Frontal cortex (tissue), 4 donors: ENCODE data around the gene ARPP21. TPM values are rescaled to one million over a fixed set of nuclear protein-coding genes. Genes with fewer than 3 reads are reported as not detected.

Experiments used
- DNase-seq, 2 donors: peaks; one replicate each; pipeline ENCODE4 v3.0.0; 2012; ENCODE audit warnings: low spot score in 2 of 2
- FAIRE-seq: peaks from 2 replicates; lab custom pipeline; 2012; peaks lifted over from hg19 to GRCh38; lab: Jason Lieb, UNC
- total RNA-seq: library from RNA; depleted of rRNA; stranded (reverse); fragments of >200 nt; gene quantifications from one replicate; pipeline ENCODE4 v1.2.3, GENCODE V29; 2014
- donor health status: control.
- donor health status: control.
- donor health status: control.

Gene ARPP21
- total RNA-seq, 1 donor from 2014 or later, result 459 TPM

DNA sequence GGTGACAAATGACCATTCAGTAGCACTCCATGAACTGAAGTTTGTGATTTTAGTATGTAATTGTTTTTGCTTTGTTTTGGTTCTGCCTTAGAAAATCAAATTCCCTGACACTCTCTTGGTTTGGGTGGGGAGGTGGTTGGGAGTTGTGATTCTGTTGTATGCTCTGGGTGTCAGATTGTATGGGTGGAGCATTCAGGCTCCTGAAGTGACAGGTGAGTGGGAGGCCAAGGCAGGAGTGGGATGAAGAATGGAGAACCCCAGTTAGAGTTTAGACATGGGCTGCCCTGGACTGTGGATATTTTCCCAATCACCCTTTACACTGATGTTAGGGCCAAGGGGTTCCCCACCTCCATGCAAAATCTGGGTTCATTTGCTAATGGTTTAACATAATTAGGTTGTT is 83.6 kb downstream of the ARPP21 start:
- no peak for DNase-seq
- no peak for FAIRE-seq

DNA sequence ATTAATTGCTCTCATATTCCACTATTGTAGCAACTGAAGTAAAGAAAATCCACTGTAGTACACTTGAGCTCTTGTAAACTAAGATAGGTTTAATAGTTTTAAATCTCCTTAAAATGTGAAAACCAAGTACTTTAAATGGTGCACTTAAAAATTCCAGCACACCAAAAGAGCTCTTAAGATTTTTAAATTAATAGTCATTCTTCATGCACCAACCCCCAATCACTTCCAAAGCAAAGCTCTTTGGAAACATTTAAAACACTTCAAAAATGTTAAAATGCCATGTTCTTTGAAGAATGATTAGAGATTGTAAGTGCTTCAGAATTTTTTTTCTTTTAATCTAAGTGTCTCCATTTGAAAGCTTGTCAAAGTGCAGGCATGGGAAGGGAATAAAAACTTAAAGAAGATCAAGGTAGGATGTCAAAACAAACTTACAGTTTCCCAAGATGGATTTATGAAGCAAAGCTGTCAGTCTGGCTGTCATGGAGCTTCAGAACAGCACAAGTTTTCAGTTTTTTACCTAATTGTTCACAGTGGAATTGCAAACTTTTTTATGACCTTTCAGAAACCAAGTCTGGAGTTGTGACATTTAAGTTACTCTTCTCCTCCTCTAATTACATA is 84.3 kb downstream of the ARPP21 start:
- no peak for FAIRE-seq
- no peak for DNase-seq

DNA sequence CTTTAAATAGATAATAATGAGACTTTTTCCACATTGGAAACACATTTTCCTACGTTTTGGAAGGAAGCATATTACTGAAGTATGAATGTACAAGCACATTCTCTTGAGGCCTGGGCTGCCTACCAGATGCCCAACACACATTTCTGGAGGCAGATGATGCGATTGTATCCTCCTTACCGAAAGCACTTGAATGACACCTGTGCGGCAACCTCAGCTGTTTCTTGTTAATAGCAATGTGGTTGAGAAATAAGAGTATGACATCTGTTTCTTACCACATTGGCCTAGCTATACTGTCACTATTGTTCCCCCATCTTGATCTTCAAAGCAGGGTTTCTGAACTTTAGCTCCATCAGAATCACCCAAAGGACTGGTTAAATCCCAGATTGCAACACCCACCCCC is 84.8 kb downstream of the ARPP21 start:
- no peak for FAIRE-seq
- DNase-seq, result no peak

DNA sequence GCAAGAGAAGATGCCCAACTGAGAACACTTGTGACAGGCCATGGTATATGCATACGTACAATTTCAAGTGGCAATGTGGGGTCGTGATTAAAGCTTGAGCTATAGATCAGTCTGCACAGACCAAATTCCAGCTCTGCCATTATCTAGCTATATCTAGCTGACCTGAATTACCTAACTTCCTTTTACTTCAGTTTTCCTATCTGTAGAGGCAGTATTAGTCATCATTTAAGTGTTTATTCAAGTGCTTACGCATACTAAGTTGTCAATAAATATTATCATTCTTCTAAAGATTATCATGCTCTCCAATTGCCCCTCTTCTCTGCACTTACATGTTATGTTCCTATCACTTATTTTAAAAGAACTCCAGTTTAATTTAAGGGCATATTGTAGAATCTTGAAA is 87.9 kb downstream of the ARPP21 start:
- FAIRE-seq (no peak), DNase-seq (no peak)

DNA sequence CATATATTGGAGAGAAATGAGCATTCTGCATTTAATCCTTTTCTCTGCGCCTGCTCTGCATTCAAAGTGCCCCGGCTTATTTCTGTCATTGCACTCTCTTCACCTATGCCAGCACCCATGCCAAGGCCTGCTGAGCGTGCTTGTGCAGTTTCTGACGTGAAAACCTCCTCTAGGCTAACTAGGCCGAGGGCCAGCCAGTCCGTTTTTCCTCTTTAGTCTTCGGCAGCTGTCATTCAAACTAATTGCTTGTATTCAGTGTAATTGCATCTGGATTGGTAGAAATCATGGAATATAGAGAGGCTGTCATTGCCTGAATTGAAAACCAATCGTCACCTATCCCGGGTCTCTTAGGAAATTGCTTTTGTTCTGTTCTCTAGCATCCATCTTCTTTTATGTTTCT is 94.0 kb downstream of the ARPP21 start:
- DNase-seq, result no peak
- no peak for FAIRE-seq

DNA sequence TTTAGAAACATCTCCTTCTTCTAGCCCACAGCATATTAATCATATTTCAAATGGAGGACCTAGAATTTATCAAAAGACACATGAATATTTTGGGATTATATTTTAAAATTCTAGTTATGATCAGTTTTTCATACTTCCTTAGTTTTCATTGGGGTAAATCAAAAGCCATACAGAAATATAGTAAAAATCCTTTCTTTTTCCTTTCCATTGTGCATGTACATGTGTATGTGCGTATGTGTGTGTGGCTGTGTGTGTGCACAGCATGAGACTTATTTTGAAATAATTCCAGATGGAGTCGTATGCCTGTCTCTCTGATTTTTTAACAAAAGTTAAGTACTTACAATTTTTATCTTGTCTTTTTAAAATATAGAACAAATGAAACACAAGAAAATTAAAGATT is 94.5 kb downstream of the ARPP21 start:
- no peak for DNase-seq
- FAIRE-seq, result no peak

DNA sequence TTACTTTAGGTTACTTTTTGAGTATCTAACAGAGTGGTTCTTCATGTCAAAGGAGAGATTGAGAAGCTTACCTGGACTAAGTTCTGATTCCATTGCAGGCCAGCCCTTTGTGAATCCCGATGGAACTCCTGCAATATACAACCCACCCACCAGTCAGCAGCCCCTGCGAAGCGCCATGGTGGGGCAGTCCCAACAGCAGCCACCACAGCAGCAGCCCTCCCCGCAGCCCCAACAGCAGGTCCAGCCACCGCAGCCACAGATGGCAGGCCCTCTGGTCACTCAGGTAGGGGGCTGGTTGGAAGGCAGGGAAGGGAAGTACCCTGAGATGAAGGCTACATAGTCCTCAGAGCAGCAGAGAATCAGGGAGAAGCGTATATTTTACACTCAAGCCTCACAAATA is 97.8 kb downstream of the ARPP21 start:
- no peak for FAIRE-seq

DNA sequence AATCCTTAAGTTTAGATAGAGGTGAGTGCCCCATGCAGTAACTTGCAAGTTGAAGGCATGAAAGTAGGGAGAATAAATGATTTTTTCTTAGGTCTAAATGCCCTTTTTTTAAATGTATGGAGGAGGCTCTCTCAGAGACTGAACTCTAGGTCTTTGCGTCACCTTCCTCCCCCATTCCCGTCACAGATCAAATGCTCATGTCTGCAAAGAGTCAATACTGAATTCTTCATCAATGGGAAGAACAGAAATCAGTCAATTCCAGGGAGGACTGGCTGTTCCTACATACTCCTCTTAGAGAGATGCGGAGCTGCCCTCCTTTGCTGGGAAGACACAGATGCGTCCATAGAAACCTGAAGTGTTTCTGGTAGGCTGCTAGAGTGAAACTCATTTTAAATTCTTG is 98.2 kb downstream of the ARPP21 start:
- no peak for FAIRE-seq
- DNase-seq, result no peak

More for the DNA sequence above, 97.8 kb downstream of the ARPP21 start:
- DNase-seq, result no peak

DNA sequence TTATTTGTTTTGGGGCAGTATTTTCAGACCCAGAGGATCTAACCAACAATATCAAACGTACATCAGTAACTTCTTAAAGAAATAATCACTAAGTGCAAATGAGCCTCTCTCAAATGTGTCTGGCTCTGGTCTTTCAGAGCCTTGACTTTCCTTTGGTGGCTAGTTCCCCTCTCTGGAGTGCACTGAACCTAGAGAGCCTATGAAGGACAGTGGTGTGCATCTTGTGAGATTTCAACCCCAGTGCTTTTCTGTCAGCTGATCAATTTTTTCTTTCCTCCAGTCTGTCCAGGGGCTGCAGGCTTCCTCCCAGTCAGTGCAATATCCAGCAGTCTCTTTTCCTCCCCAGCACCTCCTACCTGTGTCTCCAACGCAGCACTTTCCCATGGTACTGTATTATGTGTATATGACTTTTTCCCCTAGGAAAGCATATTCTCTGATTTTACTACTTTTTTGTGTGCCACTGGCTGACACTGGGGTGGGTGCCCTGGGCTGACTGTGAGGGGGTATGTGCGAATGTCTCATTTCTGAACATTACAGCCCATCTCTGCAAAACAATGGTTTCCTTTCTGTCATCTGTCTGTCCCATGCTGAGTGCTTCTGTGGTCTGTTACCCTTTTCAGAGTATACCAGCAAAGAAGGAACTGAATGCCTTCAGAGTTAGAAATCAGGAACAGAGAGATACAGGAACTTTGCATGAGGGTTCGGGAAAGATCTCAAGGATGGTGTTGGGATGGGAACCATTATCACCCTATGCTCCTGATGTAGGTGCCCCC is 98.8 kb downstream of the ARPP21 start:
- DNase-seq (no peak), FAIRE-seq (no peak)

DNA sequence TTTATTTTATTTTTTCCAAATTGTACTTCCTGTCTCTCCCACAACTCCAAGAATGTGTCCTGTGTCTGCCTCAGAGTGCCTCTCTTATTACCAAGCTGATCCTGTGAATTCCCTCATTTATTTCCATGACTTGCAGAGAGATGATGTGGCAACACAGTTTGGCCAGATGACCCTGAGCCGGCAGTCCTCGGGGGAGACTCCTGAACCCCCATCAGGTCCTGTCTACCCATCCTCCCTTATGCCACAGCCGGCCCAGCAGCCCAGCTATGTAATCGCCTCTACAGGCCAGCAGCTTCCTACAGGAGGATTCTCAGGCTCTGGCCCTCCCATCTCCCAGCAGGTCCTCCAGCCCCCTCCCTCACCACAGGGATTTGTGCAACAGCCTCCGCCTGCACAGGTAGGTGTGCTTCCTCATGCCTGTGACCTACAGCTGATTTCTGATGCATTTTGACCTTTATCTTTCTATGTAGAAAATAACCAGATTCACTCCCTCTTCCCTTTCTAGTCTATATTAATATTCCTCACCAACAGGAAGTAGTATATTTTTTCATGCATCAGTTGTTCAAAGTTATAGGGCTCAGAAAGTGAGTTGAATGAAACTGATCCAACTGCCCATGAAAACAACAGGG is 100.0 kb downstream of the ARPP21 start:
- FAIRE-seq, result no peak
- DNase-seq, result no peak

DNA sequence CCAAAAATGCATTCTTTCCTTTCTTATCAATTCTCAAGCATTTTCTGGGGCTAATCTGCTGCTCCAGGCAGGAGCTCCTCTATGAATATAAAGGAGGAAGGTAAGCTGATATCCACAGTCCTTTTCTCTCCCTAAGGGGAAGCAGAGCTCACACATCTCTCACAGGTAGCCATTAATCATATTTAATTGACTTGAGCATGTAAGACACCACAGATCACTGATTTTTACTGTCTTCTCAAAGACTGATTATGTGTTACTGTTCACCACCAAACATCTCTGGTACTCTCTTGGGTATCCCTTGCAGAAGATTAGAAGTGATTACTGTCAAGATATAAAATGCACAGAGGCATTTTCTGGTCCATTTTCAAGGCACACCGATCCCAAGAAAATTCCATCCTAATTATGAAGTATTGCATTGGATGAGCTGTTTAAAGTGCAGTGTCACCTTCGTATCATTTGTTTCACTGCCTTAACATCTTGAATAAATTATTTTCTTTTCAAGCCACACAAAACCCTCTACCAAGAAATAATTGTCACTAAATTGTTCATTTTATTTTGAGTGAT is 100.7 kb downstream of the ARPP21 start:
- FAIRE-seq, result no peak
- DNase-seq, result no peak

DNA sequence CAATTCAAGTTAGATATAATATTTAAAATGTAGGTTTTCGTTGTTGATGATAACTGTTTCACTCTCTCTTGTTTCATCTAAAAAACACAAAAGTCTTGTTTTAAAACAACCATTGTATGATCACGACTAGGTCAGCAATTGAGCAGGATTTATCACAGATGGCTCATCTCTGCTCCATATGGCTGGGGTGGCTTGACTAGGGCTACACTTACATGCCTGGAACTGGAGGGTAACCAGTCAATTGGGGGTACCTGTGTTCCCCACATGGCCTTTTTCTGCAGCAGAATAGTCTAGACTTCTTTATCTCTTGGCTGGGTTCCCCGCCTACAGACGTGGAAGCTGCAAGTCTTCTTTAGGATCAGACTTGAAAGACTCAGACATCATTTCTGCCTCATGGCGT is 103.9 kb downstream of the ARPP21 start:
- no peak for FAIRE-seq
- DNase-seq, result no peak

DNA sequence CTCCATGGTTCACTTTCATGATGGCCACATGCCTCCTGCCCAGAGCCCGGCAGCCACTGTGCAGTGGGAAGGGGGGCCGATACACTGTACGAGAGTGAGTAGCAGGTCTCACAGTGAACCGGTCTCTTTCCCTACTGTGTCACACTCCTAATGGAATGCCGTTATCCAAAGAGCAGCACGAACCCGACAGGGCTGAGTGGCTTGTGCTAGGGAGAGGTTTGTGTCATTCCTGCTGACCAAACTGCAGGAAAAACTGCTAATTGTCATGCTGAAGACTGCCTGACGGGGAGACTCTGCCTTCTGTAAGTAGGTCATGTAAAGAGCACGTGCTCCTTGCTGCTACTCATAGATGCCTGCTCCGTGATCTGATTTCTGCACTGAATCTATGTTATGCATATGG is 105.1 kb downstream of the ARPP21 start:
- FAIRE-seq, result no peak
- no peak for DNase-seq

DNA sequence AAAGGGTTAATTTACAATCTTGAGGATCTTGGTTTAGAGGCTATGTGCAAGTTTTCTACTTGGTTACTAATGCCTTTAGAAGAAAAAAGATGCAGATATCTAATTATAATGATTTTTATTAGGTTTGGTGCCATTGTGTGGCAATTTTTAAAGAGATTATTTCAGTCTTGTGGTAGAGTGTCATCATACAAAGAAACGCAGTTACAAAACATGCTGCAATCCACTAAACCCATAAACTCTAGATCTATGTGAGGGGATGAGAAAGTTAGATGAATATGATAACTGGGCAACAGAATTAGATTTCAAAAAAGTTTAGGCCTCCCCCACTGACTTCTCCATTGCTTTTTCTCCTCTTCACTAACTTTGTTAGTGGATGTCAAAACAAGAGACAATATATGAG is 106.0 kb downstream of the ARPP21 start:
- FAIRE-seq (no peak), DNase-seq (no peak)

DNA sequence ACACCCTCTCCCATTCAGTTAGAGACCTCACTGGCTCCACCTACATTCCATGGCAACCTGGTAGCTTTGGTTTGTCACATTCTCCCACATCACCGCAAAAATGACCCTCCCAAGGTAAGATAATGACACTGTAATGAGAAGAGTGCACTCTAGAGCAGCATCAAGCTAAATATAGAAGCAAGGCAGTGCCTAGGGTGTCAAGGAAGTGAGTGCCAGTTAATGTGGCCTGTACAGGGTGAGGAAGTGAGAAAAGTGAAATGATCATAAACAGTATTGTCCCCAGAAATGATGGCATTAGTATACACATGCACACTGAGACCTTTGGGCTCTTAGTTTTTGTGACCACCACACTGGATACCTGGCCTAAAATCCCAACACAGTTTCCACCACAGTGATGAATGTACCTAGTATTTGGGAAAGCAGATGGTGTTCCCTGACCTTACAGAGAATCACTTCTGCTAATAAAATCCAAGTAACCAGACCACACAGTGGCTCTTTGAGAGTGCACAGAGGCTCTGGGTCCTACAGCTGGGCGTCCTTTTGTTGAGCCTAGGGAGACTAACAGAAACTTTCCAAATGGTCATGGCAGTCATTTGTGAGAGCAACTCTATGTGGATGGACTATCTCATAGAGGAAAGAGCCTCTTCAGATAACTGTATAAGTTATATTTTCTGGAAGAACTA is 106.6 kb downstream of the ARPP21 start:
- DNase-seq (no peak), FAIRE-seq (no peak)

DNA sequence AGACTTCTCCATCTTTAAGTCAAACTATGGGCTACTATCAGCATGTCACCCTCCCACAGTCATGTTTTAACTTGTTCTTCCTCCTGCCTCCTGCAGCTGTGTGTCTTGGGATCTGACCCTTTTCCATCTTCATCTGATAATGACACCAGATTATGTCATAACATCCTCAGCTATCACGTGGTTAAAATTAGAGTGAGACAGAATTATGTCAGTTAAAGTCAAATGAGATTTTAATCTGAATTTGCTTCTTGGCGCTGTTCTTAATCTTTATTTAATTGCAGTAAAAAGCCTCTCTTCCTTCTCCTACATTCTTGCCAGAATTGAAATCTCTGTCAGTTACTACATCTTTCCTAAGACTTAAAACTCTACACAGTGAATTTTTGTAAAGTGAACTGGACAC is 107.2 kb downstream of the ARPP21 start:
- no peak for FAIRE-seq
- DNase-seq, result no peak

DNA sequence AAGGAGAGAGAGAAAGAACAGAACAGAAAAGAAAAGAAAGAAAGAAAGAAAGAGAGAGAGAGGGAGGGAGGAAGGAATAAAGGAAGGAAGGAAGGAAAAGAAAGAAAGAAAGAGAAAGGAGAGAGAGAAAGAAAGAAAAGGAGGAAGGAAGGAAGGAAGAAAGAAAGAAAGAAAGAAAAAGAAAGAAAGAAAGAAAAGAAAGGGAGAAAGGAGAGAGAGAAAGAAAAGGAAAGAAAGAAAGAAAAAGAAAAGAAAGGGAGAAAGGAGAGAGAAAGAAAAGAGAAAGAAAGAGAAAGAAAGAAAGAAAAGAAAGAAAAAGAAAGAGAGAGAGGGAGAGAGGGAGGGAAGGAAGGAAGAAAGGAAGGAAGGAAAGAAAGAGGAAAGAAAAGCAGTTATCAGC is 108.8 kb downstream of the ARPP21 start:
- FAIRE-seq, result no peak

DNA sequence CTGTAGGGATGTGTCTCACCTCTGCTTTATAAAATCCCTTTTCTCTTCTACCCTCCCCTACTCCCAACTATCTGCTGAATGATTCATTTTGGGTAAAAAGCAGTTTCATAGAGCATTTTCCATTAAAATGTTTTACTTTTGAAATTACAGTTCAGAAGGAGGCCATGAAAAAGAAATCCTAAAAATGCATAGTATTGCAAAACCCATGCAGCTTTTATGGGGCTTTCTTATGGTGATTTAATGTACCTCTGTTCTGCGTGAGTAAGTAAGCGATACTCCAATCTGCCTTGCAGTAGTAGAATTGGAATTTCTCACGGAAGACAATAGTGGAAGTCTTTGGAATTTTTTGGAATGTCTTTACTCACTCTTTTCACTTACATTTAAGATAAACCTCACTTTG is 111.9 kb downstream of the ARPP21 start:
- FAIRE-seq, result no peak
- no peak for DNase-seq

More for the DNA sequence above, 108.8 kb downstream of the ARPP21 start:
- no peak for DNase-seq

DNA sequence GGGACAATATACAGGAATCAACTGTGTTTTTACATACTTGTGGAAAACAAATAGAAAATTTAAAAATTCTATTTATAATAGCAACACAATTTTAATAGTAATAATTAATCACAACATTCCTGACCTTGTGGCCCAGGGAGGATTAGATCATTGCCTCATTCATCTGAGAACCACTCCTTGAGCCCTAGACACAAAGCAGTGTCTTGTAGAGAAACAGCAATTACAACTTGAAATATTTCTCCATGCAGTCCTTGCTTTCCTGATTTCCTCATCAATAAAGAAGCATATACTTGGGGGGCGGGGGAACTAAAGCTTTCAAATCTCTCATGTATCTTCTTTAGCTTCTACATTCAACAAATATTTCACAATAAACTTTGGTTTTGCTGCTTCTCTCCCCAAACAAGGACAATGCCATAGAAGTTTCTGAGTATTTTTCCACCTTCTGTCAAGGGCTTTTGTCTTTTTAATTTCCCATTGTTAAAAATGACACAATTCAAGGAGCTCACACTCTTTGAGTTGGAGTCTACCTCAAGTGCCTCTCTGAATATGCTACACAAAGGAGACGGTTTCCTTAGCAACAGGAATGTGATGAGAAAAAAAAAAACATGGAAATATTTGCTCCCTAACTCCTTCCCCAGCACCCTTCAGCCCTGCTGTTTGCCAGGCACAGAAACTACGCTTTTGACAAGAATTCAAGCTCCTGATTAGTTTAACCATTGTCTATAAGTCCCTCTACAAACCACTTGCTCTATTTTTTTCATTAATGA is 118.8 kb downstream of the ARPP21 start:
- FAIRE-seq (no peak), DNase-seq (no peak)

DNA sequence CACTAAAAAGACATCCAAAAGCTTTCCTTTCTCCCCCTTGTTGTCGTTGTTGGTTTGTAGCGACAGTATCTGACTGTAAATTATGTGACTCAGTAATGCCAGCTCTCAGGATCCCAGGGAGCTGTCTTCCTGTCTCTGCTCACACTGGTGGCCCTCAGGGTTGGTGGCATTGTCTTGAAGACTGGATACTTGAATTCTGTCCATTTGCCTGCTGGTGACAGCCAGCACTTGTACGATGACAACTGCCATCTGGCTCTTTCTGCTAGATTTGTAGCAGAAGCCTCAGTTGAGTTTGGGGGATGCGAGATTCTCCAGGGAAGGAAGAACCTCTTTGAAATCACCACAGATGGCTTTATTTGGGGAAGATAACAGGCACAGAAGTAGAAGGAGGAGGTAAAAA is 120.8 kb downstream of the ARPP21 start:
- FAIRE-seq, result no peak

More for the DNA sequence above, 120.8 kb downstream of the ARPP21 start:
- DNase-seq, result no peak
